Measurements from ENCODE around the gene SDF4.

Gene SDF4

GRCh38 chr1:1228187-1228586, 3.6 kb downstream of the SDF4 start:
- no peak for DNase-seq (ENCODE audit: low read depth in 3 of 3)

- no peak for DNase-seq (ENCODE audit: low read depth in 3 of 3)
These were observed 4.4 kb downstream of the SDF4 start for GRCh38 chr1:1227386-1227785.

- no peak for DNase-seq (ENCODE audit: low read depth in 3 of 3)
These were observed 5.0 kb downstream of the SDF4 start for GRCh38 chr1:1226566-1227362.

GRCh38 chr1:1225913-1226312, 5.9 kb downstream of the SDF4 start:
- no peak for DNase-seq (ENCODE audit: low read depth in 3 of 3)

GRCh38 chr1:1225238-1225845, 6.5 kb downstream of the SDF4 start:
- no peak for DNase-seq (ENCODE audit: low read depth in 3 of 3)

- no peak for DNase-seq (ENCODE audit: low read depth in 3 of 3)
These were observed 7.9 kb downstream of the SDF4 start for GRCh38 chr1:1223891-1224290.

- no peak for DNase-seq (ENCODE audit: low read depth in 3 of 3)
These were observed 8.5 kb downstream of the SDF4 start for GRCh38 chr1:1223321-1223720.

GRCh38 chr1:1222575-1223225, 9.1 kb downstream of the SDF4 start:
- no peak for DNase-seq (ENCODE audit: low read depth in 3 of 3)

- DNase-seq (ENCODE audit: low read depth in 3 of 3), result no peak
These were observed 9.8 kb downstream of the SDF4 start for GRCh38 chr1:1221887-1222574.

- DNase-seq (ENCODE audit: low read depth in 3 of 3), result no peak
These were observed 11.6 kb downstream of the SDF4 start for GRCh38 chr1:1220197-1220596.

GRCh38 chr1:1219341-1219740, 12.5 kb downstream of the SDF4 start:
- DNase-seq (ENCODE audit: low read depth in 3 of 3), result peak in 1 of 3 experiments; percentile 59

GRCh38 chr1:1218524-1219200, 13.1 kb downstream of the SDF4 start:
- no peak for DNase-seq (ENCODE audit: low read depth in 3 of 3)

GRCh38 chr1:1217621-1218523, 13.9 kb downstream of the SDF4 start:
- peak in 1 of 3 experiments; percentile 34 for DNase-seq (ENCODE audit: low read depth in 3 of 3)

- no peak for DNase-seq (ENCODE audit: low read depth in 3 of 3)
These were observed 14.8 kb downstream of the SDF4 start for GRCh38 chr1:1216770-1217620.

- no peak for DNase-seq (ENCODE audit: low read depth in 3 of 3)
These were observed 15.8 kb downstream of the SDF4 start for GRCh38 chr1:1215881-1216605.

GRCh38 chr1:1215080-1215676, 16.6 kb downstream of the SDF4 start:
- no peak for DNase-seq (ENCODE audit: low read depth in 3 of 3)

- peak in 1 of 3 experiments; percentile 56 for DNase-seq (ENCODE audit: low read depth in 3 of 3)
These were observed 18.2 kb downstream of the SDF4 start, which contains the start of gene TNFRSF4 for GRCh38 chr1:1213345-1214265. Gene TNFRSF4, minus strand, starts transcription at chr1:1214153. Its CDS starts 26 bp downstream, at chr1:1214127.
